HCT116 (cell line): ENCODE results near the gene MIER2. TPM values are rescaled to one million over a fixed set of nuclear protein-coding genes. Genes with fewer than 3 reads are reported as not detected.

Experiments
- ATAC-seq: fragments of 200-7000 bp; cut with Tn5 transposase; 2 replicates; pipeline ENCODE4 v1.9.1; 2020; ENCODE audit warnings: mild to moderate bottlenecking, moderate library complexity
- BruUV-seq: library from RNA; stranded (reverse); fragments of 400-500 nt; replicated peaks from 2 replicates; lab custom pipeline; 2021; lab: Mats Ljungman, UMichigan
- CTCF ChIA-PET: fragments of 300-600 bp; sonication (Branson Sonifier 250); formaldehyde crosslinking; loops from one replicate; lab custom pipeline; 2021; ENCODE audit warnings: antibody characterized with exemption; lab: Charles Lee
- POLR2A ChIA-PET: fragments of 300-600, 350-600 bp; sonication (Branson Sonifier 250); formaldehyde crosslinking; loops from one replicate; lab custom pipeline; 2021; ENCODE audit warnings: antibody characterized with exemption; lab: Charles Lee
- RAD21 ChIA-PET, 2 experiments: fragments of 300-600 bp; sonication (Branson Sonifier 250); formaldehyde crosslinking; loops; one replicate each; lab custom pipeline; 2023; ENCODE audit warnings: low total read pairs in 2 of 2; ENCODE audit not compliant: uncharacterized antibody in 2 of 2, unreplicated experiment in 2 of 2, low non-redundant PET in 1 of 2; lab: Charles Lee
- DNase-seq: peaks from one replicate; pipeline ENCODE4 v3.0.0-alpha.2; 2010; ENCODE audit warnings: low read depth, low spot score
- H2AFZ ChIP-seq: fragments of 200-600 bp; shearing (Covaris generic), sonication (generic); 2 replicates; pipeline ENCODE4 v1.6.1; 2017; ENCODE audit warnings: low read depth, mixed run types, mixed read lengths, antibody characterized with exemption, low read length; ENCODE audit not compliant: poor library complexity, severe bottlenecking
- H3K27ac ChIP-seq: 2 replicates; pipeline ENCODE4 v1.5.1; 2012; ENCODE audit warnings: low read depth, low read length
- H3K27me3 ChIP-seq: fragments of 200-600 bp; sonication (generic); 2 replicates; pipeline ENCODE4 v1.6.1; 2016; ENCODE audit warnings: mixed run types, low read length, mixed read lengths; ENCODE audit not compliant: insufficient read depth
- H3K36me3 ChIP-seq, 2 experiments: fragments of 200-500 bp in 1 of 2; fragments of 200-600 bp in 1 of 2; sonication (Bioruptor generic) in 1 of 2; sonication (generic) in 1 of 2; 2 replicates each; pipeline versions ENCODE4 v1.5.1 to v1.6.1; 2014 to 2016; ENCODE audit warnings: low read length in 2 of 2, inconsistent platforms in 1 of 2, mixed read lengths in 1 of 2, mixed run types in 1 of 2; ENCODE audit not compliant: insufficient read depth in 2 of 2, control insufficient read depth in 1 of 2
- H3K4me1 ChIP-seq, 2 experiments: fragments of 200-600 bp in 1 of 2; sonication (generic) in 1 of 2; 2 replicates each; pipeline versions ENCODE4 v1.5.1 to v1.6.1; 2012 to 2017; ENCODE audit warnings: low read length in 2 of 2, inconsistent platforms in 1 of 2, mild to moderate bottlenecking in 1 of 2, mixed read lengths in 1 of 2, mixed run types in 1 of 2, moderate library complexity in 1 of 2; ENCODE audit not compliant: insufficient read depth in 2 of 2, control insufficient read depth in 1 of 2
- H3K4me2 ChIP-seq: fragments of 200-600 bp; sonication (generic); 2 replicates; pipeline ENCODE4 v1.6.1; 2017; ENCODE audit warnings: mixed run types, low read length, mixed read lengths
- H3K4me3 ChIP-seq, 2 experiments: fragments of 200-600 bp in 1 of 2; sonication (generic) in 1 of 2; replicated peaks in 1 of 2; 2 replicates each; pipeline ENCODE4 v1.5.1; 2011 to 2016; ENCODE audit warnings: low read length in 2 of 2, control low read depth in 1 of 2, low read depth in 1 of 2, mild to moderate bottlenecking in 1 of 2, mixed read lengths in 1 of 2, mixed run types in 1 of 2
- H3K79me2 ChIP-seq: fragments of 200-600 bp; sonication (generic); 2 replicates; pipeline ENCODE4 v1.6.1; 2017; ENCODE audit warnings: mild to moderate bottlenecking, mixed run types, low read length, moderate library complexity, mixed read lengths; ENCODE audit not compliant: insufficient read depth
- H3K9ac ChIP-seq: fragments of 200-600 bp; sonication (generic); 2 replicates; pipeline ENCODE4 v1.6.1; 2016; ENCODE audit warnings: low read length, mixed read lengths
- H3K9me2 ChIP-seq: fragments of 200-600 bp; sonication (generic), shearing (Covaris generic); 2 replicates; pipeline ENCODE4 v1.6.1; 2017; ENCODE audit warnings: mixed run types, mild to moderate bottlenecking, moderate library complexity; ENCODE audit not compliant: insufficient read depth
- H3K9me3 ChIP-seq, 2 experiments: fragments of 200-500 bp in 1 of 2; fragments of 200-600 bp in 1 of 2; sonication (Bioruptor generic) in 1 of 2; sonication (generic) in 1 of 2; 2 replicates each; pipeline ENCODE4 v1.6.1; 2014 to 2017; ENCODE audit warnings: low read length in 2 of 2, mixed read lengths in 2 of 2, inconsistent platforms in 1 of 2, low read depth in 1 of 2, mild to moderate bottlenecking in 1 of 2, mixed run types in 1 of 2, moderate library complexity in 1 of 2; ENCODE audit not compliant: control insufficient read depth in 1 of 2, insufficient read depth in 1 of 2
- H4K20me1 ChIP-seq: fragments of 200-600 bp; sonication (generic), shearing (Covaris generic); 2 replicates; pipeline ENCODE4 v1.6.1; 2017; ENCODE audit warnings: mixed run types, mild to moderate bottlenecking, moderate library complexity; ENCODE audit not compliant: insufficient read depth
- ATF3 ChIP-seq: IDR thresholded peaks from 2 replicates; pipeline ENCODE4 v1.6.1; 2012
- CBX3 ChIP-seq: IDR thresholded peaks from 2 replicates; pipeline ENCODE4 v1.6.1; 2012; ENCODE audit warnings: low read depth
- ELF1 ChIP-seq: IDR thresholded peaks from 2 replicates; pipeline ENCODE4 v1.6.1; 2012; ENCODE audit warnings: low read depth, borderline replicate concordance
- FOSL1 ChIP-seq: IDR thresholded peaks from 2 replicates; pipeline ENCODE4 v1.6.1; 2012; ENCODE audit warnings: low read depth
- JUND ChIP-seq: IDR thresholded peaks from 2 replicates; pipeline ENCODE4 v1.6.1; 2012
- POLR2A ChIP-seq: IDR thresholded peaks from 2 replicates; pipeline ENCODE4 v1.7.0; 2011; ENCODE audit warnings: borderline replicate concordance; ENCODE audit not compliant: insufficient read depth, insufficient read length; ENCODE audit errors: extremely low read depth
- POLR2AphosphoS5 ChIP-seq: IDR thresholded peaks from 2 replicates; pipeline ENCODE4 v1.6.1; 2011; ENCODE audit warnings: mild to moderate bottlenecking, low read depth, low read length, moderate library complexity
- SIN3A ChIP-seq: IDR thresholded peaks from 2 replicates; pipeline ENCODE4 v1.6.1; 2012; ENCODE audit warnings: low read depth
- SP1 ChIP-seq: IDR thresholded peaks from 2 replicates; pipeline ENCODE4 v1.6.1; 2012; ENCODE audit warnings: low read depth
- SRF ChIP-seq: IDR thresholded peaks from 2 replicates; pipeline ENCODE4 v1.6.1; 2012; ENCODE audit warnings: low read depth
- TCF7L2 ChIP-seq: IDR thresholded peaks from 2 replicates; pipeline ENCODE4 v1.7.0; 2011; ENCODE audit warnings: borderline replicate concordance, inconsistent platforms; ENCODE audit not compliant: insufficient read depth, insufficient read length; ENCODE audit errors: extremely low read depth
- intact Hi-C: fragments of 100-400 bp; cut with micrococcal nuclease; formaldehyde crosslinking; loops from 2 replicates; pipeline ENCODE4 v1.10.0; 2022
- total RNA-seq: library from RNA; stranded (reverse); gene quantifications from one replicate; pipeline ENCODE4 v1.2.1, GENCODE V29; 2021; ENCODE audit not compliant: unreplicated experiment
- TF ChIP-seq, protein P1 (sequence below): IDR thresholded peaks from 2 replicates; pipeline ENCODE4 v1.6.1; 2012
- TF ChIP-seq, protein P2 (sequence below): IDR thresholded peaks from 2 replicates; pipeline ENCODE4 v1.6.1; 2012; ENCODE audit warnings: low read depth

The MIER2 gene
- total RNA-seq, 1 experiment from 2014 or later: 41.5 TPM

DNA sequence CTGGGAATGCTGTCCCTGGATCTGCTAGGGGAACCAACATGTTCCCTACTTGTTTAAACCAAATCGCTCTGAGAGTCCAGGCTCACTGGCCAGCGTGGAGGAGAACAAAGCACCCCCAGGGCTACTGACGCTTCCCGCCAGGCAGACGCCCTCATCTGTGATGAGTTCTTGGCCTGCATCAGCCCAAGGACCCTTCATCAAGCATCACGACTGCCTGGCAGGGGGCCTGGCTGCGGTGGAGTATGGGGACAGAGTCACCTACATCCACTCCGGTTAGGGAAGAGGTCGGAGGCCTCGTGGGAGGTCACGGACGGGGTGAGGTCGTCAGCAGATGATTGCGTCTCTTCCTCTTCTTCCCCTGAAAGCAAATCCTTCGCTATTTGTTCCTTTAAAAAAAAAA lies 17.7 kb downstream of the MIER2 start:
- no peak for TF ChIP-seq POLR2AphosphoS5
- TF ChIP-seq SIN3A: no peak
- no peak for TF ChIP-seq ELF1
- no peak for TF ChIP-seq FOSL1
- no peak for TF ChIP-seq CBX3
- TF ChIP-seq POLR2A: no peak
- TF ChIP-seq, protein P1, sequence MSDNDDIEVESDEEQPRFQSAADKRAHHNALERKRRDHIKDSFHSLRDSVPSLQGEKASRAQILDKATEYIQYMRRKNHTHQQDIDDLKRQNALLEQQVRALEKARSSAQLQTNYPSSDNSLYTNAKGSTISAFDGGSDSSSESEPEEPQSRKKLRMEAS: no peak
- TF ChIP-seq JUND: no peak
- TF ChIP-seq ATF3: no peak
- no peak for TF ChIP-seq SRF
- no peak for TF ChIP-seq TCF7L2
- TF ChIP-seq SP1: no peak
- TF ChIP-seq, protein P2, sequence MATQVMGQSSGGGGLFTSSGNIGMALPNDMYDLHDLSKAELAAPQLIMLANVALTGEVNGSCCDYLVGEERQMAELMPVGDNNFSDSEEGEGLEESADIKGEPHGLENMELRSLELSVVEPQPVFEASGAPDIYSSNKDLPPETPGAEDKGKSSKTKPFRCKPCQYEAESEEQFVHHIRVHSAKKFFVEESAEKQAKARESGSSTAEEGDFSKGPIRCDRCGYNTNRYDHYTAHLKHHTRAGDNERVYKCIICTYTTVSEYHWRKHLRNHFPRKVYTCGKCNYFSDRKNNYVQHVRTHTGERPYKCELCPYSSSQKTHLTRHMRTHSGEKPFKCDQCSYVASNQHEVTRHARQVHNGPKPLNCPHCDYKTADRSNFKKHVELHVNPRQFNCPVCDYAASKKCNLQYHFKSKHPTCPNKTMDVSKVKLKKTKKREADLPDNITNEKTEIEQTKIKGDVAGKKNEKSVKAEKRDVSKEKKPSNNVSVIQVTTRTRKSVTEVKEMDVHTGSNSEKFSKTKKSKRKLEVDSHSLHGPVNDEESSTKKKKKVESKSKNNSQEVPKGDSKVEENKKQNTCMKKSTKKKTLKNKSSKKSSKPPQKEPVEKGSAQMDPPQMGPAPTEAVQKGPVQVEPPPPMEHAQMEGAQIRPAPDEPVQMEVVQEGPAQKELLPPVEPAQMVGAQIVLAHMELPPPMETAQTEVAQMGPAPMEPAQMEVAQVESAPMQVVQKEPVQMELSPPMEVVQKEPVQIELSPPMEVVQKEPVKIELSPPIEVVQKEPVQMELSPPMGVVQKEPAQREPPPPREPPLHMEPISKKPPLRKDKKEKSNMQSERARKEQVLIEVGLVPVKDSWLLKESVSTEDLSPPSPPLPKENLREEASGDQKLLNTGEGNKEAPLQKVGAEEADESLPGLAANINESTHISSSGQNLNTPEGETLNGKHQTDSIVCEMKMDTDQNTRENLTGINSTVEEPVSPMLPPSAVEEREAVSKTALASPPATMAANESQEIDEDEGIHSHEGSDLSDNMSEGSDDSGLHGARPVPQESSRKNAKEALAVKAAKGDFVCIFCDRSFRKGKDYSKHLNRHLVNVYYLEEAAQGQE: no peak
- TF ChIP-seq, all 23 proteins: peak for 0
- Histone ChIP-seq H3K9me3 (peaks cover 12 to 13% of the 10 kb centered on the region in 2 experiments; a peak in 2 of 4 replicates), H3K27me3 (no peaks in the 10 kb centered on the region), H3K4me1 (no peaks in the 10 kb centered on the region), H3K9me2 (no peaks in the 10 kb centered on the region), H3K4me3 (no peak overlapping the region), H3K27ac (no peak overlapping the region), H2AFZ (no peak overlapping the region), H3K36me3 (peaks cover 37 to 82% of the 10 kb centered on the region in 2 experiments), H3K9ac (no peak overlapping the region), H3K4me2 (no peak overlapping the region), H4K20me1 (no peaks in the 10 kb centered on the region), H3K79me2 (peaks cover 11% of the 10 kb centered on the region; the same call in 1 of the 2 replicates)
- RAD21 ChIA-PET: no interaction called here
- intact Hi-C loops: no loop called here
- CTCF ChIA-PET: no interaction called here
- DNase-seq (no peak), ATAC-seq (no peak)
- POLR2A ChIA-PET: no interaction called here
- BruUV-seq: no TSS peak
